Brain microvascular endothelial cell (primary cell): Measurements from ENCODE around the gene MID1.

Experiments used
- DNase-seq: peaks from one replicate; pipeline ENCODE4 v3.0.0-alpha.2; 2020
- H3K27ac ChIP-seq: fragments of 250-450 bp; sonication (Bioruptor Pico); 2 replicates; pipeline ENCODE4 v1.5.1; 2020; ENCODE audit warnings: mild to moderate bottlenecking, moderate library complexity
- H3K27me3 ChIP-seq: fragments of 250-450 bp; sonication (Bioruptor Pico); replicated peaks from 2 replicates; pipeline ENCODE4 v1.5.1; 2020; ENCODE audit warnings: mild to moderate bottlenecking
- H3K36me3 ChIP-seq: fragments of 250-450 bp; sonication (Bioruptor Pico); replicated peaks from 2 replicates; pipeline ENCODE4 v1.5.1; 2020; ENCODE audit warnings: mild to moderate bottlenecking
- H3K4me3 ChIP-seq: 2 replicates; pipeline ENCODE4 v1.5.1; 2011; ENCODE audit warnings: low read depth, mild to moderate bottlenecking, control low read depth, low read length, moderate library complexity
- in situ Hi-C: cut with HindIII; loops from 2 replicates; pipeline ENCODE4 v1.10.0; 2017; ENCODE audit warnings: low sequenced_read_pairs, low pct_ligation_motif_present
- TF ChIP-seq, protein P1 (sequence below): IDR thresholded peaks from 2 replicates; pipeline ENCODE4 v1.5.1; 2011; ENCODE audit warnings: low read depth, mild to moderate bottlenecking, moderate library complexity, low read length, control low read depth, inconsistent platforms; ENCODE audit errors: missing control alignments

The MID1 gene

DNA sequence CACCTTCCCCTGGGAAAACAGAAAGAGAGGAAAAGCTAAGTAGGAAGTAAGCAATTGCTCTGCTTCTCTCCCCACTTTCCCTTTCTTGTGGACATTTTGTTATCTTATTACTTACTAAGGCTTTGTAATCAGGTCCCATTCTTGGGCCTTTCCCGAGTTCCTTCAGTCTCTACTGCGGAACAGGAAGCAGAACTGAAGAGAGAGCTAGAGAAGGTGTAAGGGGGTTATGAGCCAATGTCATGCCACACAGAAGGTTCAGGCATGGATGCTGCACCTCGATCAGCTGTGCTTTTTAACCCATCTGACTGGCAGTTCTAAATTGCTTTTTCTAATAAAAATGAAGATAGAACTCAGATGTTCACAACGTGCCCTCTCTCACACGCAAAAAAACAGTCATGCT, 83.6 kb downstream of the MID1 start:
- in situ Hi-C loops, result no loop called here
- TF ChIP-seq, protein P1, sequence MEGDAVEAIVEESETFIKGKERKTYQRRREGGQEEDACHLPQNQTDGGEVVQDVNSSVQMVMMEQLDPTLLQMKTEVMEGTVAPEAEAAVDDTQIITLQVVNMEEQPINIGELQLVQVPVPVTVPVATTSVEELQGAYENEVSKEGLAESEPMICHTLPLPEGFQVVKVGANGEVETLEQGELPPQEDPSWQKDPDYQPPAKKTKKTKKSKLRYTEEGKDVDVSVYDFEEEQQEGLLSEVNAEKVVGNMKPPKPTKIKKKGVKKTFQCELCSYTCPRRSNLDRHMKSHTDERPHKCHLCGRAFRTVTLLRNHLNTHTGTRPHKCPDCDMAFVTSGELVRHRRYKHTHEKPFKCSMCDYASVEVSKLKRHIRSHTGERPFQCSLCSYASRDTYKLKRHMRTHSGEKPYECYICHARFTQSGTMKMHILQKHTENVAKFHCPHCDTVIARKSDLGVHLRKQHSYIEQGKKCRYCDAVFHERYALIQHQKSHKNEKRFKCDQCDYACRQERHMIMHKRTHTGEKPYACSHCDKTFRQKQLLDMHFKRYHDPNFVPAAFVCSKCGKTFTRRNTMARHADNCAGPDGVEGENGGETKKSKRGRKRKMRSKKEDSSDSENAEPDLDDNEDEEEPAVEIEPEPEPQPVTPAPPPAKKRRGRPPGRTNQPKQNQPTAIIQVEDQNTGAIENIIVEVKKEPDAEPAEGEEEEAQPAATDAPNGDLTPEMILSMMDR, result no peak
- no peaks in the 10 kb centered on the region for H3K36me3 ChIP-seq
- H3K27me3 ChIP-seq, result no peaks in the 10 kb centered on the region
- no peak overlapping the region for H3K4me3 ChIP-seq
- H3K27ac ChIP-seq, result no peak overlapping the region
- DNase-seq, result no peak

DNA sequence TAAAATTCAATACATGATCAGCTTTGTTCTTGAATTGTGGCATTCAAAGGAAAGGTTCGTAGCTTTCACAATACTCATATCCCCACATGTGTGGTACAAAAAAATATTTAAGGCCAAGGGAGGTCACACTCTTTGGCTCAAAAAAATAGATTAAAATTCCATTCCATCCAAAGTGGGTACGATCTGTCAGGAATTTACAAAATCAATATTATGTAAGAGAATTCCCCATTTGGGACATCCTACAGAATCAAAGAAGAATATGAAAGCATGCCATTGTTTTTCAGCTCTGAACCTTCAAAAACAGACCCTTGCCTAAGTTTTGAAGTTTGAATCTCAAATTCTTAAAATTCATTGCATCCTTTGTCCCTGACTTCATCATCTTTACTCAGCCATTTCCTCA, 85.8 kb downstream of the MID1 start:
- Histone ChIP-seq H3K36me3 (no peaks in the 10 kb centered on the region), H3K4me3 (no peak overlapping the region), H3K27me3 (no peaks in the 10 kb centered on the region), H3K27ac (peak overlapping the region; percentile 21)
- TF ChIP-seq, protein P1, result no peak
- DNase-seq, result no peak
- in situ Hi-C loops, result no loop called here

DNA sequence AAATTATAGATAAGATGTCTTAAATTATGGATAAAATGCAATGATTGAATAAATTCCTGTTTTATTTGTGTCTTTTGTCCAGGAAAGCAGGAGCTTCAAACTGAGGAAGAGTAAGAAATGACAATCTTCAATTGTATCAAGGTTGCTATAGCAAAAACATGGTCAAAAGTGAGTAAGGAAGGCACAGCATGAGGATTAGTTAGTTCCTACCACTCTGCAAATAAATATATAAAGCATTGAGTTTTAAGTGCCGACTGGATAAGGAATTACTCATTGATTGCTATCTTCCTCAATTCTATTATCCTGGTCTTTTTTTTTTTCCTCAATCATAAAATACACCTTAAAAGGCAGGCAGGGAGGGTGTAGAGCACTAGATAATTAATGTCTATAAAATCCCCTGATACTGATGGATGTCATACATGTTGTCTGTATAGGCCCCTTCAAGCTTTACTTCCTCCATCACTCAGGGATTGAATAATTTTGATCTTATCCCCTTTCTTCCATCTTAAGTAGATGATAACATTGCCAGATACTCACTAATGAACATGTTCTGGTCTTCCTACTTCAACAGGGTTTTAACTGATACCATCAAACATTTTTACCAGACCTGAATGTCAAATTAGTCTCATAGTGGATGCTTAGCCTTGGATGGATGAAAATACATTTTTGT, 86.6 kb downstream of the MID1 start:
- in situ Hi-C loops, result no loop called here

DNA sequence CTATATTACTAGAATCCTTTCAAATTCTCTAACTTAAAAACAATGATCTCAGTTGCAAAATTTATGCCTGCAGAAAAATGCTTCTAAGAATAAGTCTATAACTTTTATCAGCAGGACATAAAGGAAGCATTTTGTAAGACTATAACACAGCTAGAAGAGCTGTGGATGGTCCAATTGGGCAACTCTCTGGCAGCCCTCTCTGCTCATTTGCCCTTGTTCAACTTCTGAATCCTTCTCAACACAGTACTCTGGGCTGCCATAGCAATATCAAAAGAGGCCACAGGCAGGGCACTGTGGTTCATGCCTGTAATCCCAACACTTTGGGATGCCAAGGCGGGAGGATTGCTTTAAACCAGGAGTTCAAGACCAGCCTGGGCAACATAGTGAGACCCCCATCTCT, 88.5 kb downstream of the MID1 start:
- Histone ChIP-seq H3K27ac (no peak overlapping the region), H3K27me3 (no peaks in the 10 kb centered on the region), H3K36me3 (no peaks in the 10 kb centered on the region), H3K4me3 (no peak overlapping the region)
- TF ChIP-seq, protein P1, result no peak
- in situ Hi-C loops, result no loop called here
- DNase-seq, result no peak

More for the DNA sequence above, 86.6 kb downstream of the MID1 start:
- no peak for DNase-seq
- Histone ChIP-seq H3K27ac (peak overlapping the region; percentile 21), H3K36me3 (no peaks in the 10 kb centered on the region), H3K27me3 (no peaks in the 10 kb centered on the region), H3K4me3 (no peak overlapping the region)
- TF ChIP-seq, protein P1, result no peak

DNA sequence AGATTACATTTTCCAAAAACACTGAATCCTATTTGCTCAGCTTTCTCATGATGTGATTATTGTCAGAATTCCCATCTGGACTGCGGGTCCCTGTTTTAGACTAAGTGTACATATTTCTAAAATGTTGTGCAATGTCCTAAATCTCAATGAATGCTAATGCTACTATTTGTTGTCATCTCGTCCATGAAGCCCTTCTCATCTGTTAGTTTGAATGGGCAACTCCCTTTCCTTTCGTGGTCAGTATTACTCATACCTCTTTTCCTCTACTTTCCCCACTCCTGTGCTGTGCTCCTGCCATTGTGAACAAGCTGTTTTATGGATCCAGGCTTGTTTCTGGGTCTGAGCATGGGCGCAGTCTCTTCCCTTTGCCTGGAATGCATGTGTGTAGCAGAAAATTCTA, 91.0 kb downstream of the MID1 start:
- Histone ChIP-seq H3K4me3 (no peak overlapping the region), H3K27me3 (no peaks in the 10 kb centered on the region), H3K27ac (no peak overlapping the region), H3K36me3 (no peaks in the 10 kb centered on the region)
- TF ChIP-seq, protein P1, result no peak
- no peak for DNase-seq
- in situ Hi-C loops, result no loop called here

DNA sequence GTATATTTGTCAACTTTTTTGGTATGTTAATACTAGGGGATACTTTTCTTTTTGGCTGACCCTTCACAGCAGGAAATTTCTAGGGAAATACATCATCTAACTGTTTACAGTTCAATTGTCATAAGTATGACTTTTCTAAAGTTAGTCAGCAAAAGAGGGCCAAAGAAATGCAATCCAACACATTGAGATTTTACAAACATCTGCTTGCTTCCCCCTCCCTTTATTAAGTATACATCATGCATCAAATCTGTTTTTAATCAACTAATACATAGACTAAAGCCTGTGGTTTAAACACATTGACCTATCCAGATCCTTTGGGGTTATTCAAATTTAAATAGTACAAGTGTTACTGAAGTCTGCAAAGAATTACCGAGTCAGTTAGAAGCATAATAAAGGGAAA, 93.9 kb downstream of the MID1 start:
- no peaks in the 10 kb centered on the region for H3K36me3 ChIP-seq
- in situ Hi-C loops, result no loop called here
- H3K4me3 ChIP-seq, result no peak overlapping the region
- DNase-seq, result no peak
- no peaks in the 10 kb centered on the region for H3K27me3 ChIP-seq
- TF ChIP-seq, protein P1, result no peak
- no peak overlapping the region for H3K27ac ChIP-seq
